SKM-1 (cell line): ENCODE data around the gene ZNF467.

Source experiments
- DNase-seq: peaks from one replicate; lab custom pipeline; 2025; ENCODE audit not compliant: unreplicated experiment; lab: John Stamatoyannopoulos, UW

ZNF467 gene

GRCh38 chr7:149751043-149751775 lies 22.2 kb downstream of the ZNF467 start:
- no peak for DNase-seq

- DNase-seq: no peak
Measured at GRCh38 chr7:149750122-149750845, 23.1 kb downstream of the ZNF467 start.

GRCh38 chr7:149748076-149748874 lies 25.1 kb downstream of the ZNF467 start:
- DNase-seq: no peak

GRCh38 chr7:149743476-149744255 lies 29.7 kb downstream of the ZNF467 start:
- DNase-seq: no peak

- no peak for DNase-seq
Measured at GRCh38 chr7:149742075-149742701, 31.2 kb downstream of the ZNF467 start.

GRCh38 chr7:149741629-149742028 lies 31.8 kb downstream of the ZNF467 start:
- DNase-seq: peak; percentile 5

GRCh38 chr7:149736478-149737360 lies 36.7 kb downstream of the ZNF467 start:
- no peak for DNase-seq

- no peak for DNase-seq
Measured at GRCh38 chr7:149735779-149736477, 37.5 kb downstream of the ZNF467 start.

- DNase-seq: no peak
Measured at GRCh38 chr7:149735181-149735602, 38.2 kb downstream of the ZNF467 start.

- no peak for DNase-seq
Measured at GRCh38 chr7:149734791-149735075, 38.7 kb downstream of the ZNF467 start.

GRCh38 chr7:149733924-149734790 lies 39.2 kb downstream of the ZNF467 start:
- DNase-seq: no peak

- DNase-seq: no peak
Measured at GRCh38 chr7:149733131-149733923, 40.1 kb downstream of the ZNF467 start.

- DNase-seq: no peak
Measured at GRCh38 chr7:149732611-149733010, 40.8 kb downstream of the ZNF467 start.

GRCh38 chr7:149732111-149732561 lies 41.3 kb downstream of the ZNF467 start:
- DNase-seq: no peak

GRCh38 chr7:149731207-149731955 lies 42.0 kb downstream of the ZNF467 start:
- DNase-seq: no peak

GRCh38 chr7:149729983-149730801 lies 43.2 kb downstream of the ZNF467 start:
- no peak for DNase-seq
